HFF-Myc (cell line): ENCODE data around the gene LY6G5C.
A peak's percentile ranks its signal among the peaks of the same experiment; 100 is the strongest.

ENCODE experiments used
- DNase-seq: peaks from one replicate; pipeline ENCODE4 v3.0.0-alpha.2; 2011; ENCODE audit warnings: low read depth; ENCODE audit errors: extremely low read depth
- H3K4me3 ChIP-seq: replicated peaks from 2 replicates; pipeline ENCODE4 v1.5.1; 2011; ENCODE audit warnings: low read depth, mild to moderate bottlenecking, control low read depth, low read length
- TF ChIP-seq, protein P1 (sequence below): IDR thresholded peaks from 2 replicates; pipeline ENCODE4 v1.5.1; 2012; ENCODE audit warnings: mild to moderate bottlenecking, low read depth, low read length, control low read depth; ENCODE audit errors: missing control alignments

LY6G5C gene

DNA sequence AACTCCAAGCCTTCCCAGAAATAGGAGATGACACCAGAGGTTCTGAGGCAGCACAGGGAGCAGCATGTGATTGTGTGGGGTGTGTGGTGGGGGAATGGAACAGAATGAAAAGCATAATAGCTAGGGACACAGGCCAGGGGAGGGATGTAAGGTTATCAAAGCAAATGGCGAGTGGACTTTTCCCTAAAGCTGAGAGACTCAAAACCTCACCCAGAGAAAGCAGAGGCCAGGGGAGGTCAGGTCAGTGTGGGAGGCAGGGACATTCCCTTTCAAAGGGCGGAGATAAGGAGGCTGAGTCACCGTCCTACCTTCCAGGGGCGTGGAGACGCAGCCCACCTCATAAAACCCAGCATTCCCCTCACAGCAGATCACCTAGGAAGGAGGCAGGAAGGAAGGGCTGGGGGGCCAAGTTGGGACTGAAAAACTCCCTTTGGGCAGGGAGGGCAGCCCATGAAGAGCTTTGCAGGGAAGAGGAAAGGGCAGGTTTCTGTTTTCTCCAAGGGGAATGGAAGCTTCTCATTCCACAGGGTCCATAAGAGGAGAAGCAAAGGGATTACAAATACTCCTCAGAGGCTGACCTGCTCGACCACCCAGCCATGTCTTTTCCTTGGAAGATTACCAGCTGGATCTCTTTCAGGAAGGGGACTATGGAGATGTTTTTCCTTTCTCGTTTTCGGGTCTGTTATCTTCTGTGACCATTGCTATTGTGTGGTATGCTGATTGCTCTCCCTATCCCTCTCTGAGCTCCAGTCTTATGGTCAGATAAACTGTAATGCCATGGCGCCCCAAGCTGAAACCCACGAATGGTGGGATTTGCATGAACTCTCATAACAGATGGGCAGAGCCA, 9.6 kb upstream of the LY6G5C start:
- DNase-seq: no peak
- TF ChIP-seq, protein P1, sequence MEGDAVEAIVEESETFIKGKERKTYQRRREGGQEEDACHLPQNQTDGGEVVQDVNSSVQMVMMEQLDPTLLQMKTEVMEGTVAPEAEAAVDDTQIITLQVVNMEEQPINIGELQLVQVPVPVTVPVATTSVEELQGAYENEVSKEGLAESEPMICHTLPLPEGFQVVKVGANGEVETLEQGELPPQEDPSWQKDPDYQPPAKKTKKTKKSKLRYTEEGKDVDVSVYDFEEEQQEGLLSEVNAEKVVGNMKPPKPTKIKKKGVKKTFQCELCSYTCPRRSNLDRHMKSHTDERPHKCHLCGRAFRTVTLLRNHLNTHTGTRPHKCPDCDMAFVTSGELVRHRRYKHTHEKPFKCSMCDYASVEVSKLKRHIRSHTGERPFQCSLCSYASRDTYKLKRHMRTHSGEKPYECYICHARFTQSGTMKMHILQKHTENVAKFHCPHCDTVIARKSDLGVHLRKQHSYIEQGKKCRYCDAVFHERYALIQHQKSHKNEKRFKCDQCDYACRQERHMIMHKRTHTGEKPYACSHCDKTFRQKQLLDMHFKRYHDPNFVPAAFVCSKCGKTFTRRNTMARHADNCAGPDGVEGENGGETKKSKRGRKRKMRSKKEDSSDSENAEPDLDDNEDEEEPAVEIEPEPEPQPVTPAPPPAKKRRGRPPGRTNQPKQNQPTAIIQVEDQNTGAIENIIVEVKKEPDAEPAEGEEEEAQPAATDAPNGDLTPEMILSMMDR: no peak

DNA sequence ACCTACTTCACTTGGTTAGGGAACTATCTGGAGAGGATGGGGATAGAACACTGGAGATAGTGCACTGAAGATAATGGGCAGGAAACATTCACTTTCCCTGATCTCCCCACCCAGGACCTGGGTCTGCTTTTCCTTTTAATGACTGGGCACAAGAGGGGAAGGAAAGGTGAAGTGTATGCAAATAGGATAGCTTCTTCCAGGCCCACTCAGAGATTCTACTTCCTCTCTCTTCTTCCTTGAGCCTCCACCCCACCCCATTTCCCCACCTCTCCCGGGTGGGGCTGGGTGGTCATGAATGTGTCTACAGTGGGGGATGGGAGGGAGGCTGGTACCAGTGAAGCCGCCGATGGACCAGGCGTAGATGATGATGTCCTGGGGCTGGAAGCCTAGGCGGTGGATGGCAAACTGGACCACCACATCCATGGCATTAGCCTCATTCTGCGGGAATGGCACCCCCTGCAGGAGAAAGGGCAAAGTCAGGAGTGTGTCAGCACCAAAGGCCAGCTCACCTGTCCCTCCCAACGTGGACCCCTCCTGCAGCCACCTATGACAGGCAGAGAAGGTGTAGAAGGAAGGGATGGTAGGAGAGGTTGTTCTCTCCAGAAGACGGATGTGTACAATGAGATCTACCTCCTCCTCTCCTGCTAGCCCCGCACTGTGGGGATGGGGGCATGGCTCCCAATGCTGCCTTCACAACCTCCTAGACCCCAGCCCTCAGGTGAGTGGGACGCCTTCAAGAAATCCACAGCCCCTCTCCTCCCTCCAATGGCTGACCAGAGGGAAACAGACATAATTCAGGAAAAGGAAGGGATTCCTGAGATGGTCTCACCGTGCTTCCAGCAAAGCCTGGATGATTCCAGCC, 8.6 kb upstream of the LY6G5C start:
- TF ChIP-seq, protein P1: peak; percentile 51
- no peak for DNase-seq

More for the DNA sequence above, 9.6 kb upstream of the LY6G5C start:
- H3K4me3 ChIP-seq: no peak overlapping the region

DNA sequence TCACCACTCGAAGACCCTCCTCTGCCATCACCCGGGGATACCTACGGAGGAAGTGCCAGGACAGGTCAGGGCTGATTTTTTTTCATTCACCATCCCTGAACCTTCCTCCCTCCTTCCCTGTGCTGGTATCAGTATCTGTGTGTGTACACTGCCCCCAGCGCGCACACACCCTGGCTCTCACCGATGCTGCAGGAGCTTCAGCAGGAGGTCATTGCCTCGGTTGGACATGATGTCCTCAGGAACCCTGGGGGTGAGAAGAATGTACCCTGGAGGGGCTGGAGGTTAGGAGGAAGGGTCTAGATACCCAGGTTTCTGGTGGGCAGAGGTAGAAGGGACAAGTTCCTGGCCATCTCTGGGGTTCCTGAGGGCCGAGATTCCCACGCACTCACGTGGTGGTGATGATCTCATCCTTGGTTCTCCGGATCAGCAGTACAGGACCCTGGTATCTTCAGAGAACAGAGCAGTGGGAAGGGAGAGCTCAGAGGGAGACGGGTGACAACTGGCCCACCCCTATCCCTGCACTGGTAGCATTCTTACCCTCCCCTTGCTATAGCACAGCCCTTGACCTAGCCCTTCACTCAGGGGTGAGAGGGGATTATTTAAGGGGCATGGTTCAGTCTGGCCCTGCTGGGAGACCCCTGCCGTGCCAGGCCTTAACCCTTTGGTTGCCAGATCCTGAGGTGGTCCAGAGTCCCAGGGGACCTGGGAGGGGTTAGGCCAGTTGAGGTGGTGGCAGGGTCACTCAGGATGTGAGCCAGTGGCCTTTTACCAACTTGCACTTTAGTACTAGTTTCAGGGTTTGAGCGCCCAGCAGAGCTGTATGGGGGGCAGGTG, 7.2 kb upstream of the LY6G5C start:
- TF ChIP-seq, protein P1: no peak
- no peak overlapping the region for H3K4me3 ChIP-seq
- no peak for DNase-seq

More for the DNA sequence above, 8.6 kb upstream of the LY6G5C start:
- H3K4me3 ChIP-seq: no peak overlapping the region

DNA sequence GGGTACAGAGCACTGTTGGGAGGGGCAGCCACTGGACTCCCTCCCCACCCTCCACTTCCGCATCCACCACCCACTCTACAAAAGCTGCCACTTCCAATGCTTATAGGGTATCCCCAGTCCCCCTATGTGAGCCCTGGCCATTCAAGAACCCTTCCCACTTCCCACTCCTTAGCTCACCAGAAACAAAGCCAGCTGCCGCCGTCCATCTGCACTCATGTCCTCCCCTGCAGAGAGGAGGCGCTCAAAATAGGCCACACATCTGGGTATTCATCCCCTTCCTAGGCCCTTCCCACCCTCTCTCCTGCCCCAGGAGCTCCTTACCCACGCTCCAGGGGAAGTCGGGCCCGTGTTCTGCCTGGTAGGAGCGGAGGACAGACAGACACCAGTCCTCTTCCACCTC, 6.5 kb upstream of the LY6G5C start:
- TF ChIP-seq, protein P1: no peak
- H3K4me3 ChIP-seq: no peak overlapping the region
- DNase-seq: no peak

DNA sequence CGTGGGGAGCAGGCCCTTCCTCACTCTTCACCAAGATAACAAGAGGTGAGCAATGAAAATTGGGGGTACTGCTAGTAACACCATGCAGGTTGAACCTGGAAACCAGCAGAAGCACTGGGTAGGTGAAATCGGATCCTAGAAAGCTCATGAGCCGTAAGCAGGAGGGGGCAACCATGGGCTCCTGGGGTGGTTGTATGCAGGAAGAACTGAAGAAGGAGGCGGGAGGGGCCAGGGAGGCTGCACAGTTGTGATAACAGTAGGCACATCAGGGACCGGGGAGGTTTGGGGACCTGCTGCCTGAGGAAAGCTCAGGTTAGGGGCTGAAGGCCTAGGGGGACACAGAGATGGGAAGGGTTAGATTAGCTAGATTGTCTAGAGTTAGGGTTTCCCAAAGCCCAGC, 5.6 kb upstream of the LY6G5C start:
- DNase-seq: no peak
- TF ChIP-seq, protein P1: no peak
- no peak overlapping the region for H3K4me3 ChIP-seq

DNA sequence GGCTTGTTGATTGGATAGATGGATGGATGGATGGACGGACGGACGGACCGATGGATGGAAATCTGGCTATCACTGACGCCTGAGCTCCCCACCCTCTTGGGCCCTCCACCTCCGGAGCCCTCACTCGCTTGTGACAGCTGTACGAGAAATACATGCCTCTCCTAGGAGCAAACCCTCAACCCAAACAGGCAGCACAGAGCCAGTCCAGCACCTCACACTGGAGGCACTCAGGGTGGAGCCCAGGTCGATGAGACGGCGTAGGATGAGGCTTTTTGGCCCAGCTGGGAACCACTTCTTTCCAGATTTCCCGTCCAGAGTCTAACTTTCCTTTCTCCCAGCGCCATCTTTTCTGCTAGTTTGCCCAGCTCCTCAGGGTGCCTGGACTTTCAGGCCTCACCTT, 2.7 kb upstream of the LY6G5C start:
- TF ChIP-seq, protein P1: no peak
- H3K4me3 ChIP-seq: no peak overlapping the region
- DNase-seq: no peak
